K562 treated with DMSO at 1 percent for 4 hours (cell line): ENCODE results near the gene TSGA10. TPM values are rescaled to one million over a fixed set of nuclear protein-coding genes. Genes with fewer than 3 reads are reported as not detected.

ENCODE experiments used
- total RNA-seq: library from RNA; unstranded; fragments of 300-600 nt; gene quantifications from 2 replicates; pipeline ENCODE4 v1.2.3, GENCODE V29; 2022; ENCODE audit not compliant: insufficient read depth

Gene TSGA10
- total RNA-seq = 0.56 TPM in 1 of 2 replicates, not detected in the other

DNA sequence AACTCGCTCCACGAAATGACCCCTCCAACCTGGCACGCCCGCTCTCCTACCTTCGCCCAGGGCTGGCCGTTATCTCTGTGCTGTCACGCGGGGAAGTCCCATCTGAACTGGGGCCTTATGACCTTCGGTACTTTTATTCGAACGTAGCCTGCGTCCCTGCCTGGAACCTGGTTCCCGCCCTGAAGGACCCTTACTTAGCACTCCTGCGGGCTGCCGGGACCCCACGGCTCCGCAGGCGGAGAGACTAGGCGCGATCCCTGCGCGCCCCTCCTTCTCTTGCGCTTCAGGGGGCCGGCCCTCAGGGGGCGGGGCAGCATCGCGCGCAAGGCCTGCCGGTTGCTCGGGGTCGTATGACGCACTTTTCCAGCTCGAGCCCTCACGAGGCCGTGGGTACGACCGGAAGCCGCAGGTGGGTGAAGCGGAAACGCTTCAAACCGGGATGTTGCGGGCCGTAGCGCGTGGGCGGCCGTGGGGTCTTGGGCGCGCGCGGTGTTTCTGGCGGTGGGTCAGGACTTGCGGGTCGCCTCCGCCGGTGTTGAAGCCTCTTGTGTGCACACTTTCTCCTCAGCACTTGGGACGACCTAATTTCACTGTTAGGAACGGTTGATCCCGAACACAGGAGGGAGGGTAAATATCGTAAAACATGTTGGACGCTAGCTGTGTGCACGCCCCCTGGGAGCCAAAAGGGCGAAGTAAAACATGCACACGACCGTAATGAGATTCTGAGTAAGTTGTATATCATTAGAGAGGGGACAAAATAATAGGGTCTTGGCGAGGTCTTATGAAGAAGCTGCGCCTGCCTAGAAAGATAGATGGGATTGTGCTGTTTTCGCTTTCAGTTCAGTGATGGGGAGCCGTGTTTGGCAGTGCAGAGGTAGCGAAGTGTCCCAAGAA lies at the start of gene TSGA10, which contains the start of gene LIPT1:
Gene TSGA10, minus strand, starts transcription at position 300 of the 894 bp plus-strand sequence. CDS start 45,503 bp downstream, outside the sequence.
Gene LIPT1, plus strand, starts transcription at position 325 of the 894 bp plus-strand sequence. CDS start 6,991 bp downstream, outside the sequence.

GRCh38 chr2:99180755-99181623 lies 26.2 kb upstream of the TSGA10 start, which contains the start of the genes MITD1 and MRPL30:
TSS of gene MITD1 (minus strand) at chr2:99181058. CDS start at chr2:99180981, 77 bp downstream.
TSS of gene MRPL30 (plus strand) at chr2:99181184. CDS start at chr2:99186204, 5,020 bp downstream.

DNA sequence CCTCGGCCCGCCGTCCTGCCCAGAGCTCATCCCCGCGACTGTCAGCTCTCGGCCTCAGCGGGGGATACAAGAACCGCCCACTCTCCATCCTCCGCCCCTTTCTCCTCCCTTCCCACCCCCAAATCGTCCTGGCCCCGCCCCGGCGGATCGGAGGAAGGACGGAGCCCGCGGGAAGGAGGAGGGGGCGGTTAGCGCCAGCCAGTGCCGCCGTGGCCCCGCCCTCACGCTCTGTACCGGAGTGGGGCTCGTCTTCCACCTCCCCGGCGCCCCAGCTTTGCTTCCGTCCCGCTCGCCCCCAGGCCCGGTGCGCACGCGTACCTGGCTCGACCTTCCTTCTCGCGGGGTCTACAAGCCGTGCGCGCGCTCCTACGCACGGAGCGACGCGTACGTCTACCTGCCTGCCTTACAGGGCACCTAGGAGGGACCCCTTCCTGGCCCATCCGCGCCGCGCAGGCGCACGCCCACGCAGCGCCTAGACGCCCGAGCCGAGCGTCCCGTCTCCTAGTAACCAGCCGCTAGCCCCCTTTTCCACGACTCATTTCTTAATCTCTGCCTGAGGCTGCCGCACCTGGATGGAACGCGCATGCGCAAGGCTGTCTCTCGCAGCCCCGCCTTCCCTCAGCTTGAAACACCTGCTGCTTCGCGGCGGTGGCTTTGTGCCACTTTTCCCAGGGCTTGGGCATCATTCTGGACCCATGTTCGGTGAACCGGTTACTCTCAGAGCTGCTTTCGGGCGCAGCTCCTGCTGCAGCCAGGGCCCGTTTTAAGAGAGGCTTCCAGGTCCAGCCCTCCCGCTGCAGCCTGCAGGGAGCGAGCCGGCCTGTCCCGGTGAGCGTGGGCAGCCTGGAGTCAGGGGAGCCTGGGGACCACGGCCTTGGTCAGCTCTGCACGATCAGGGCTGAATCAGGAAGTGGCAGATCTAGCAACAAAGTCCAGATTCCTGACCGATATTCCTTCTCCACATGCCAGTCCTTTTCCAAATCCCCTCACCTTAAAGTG lies 13.3 kb downstream of the TSGA10 start, which contains the start of gene C2orf15:
Gene C2orf15, plus strand, starts transcription at position 598 of the 999 bp plus-strand sequence. CDS start 8,852 bp downstream, outside the sequence.

Other genes starting within 250 kb of the TSGA10 start
- gene CRACDL, start 218.7 kb downstream of the TSGA10 start, total RNA-seq = not detected in 2 replicates
- gene C2orf15, start 13.2 kb downstream of the TSGA10 start, total RNA-seq = not detected in 2 replicates
- gene LIPT1, start within 50 bp of the TSGA10 start, total RNA-seq = 2.5 and 5.9 TPM in 2 replicates
- gene MITD1, start 26.1 kb upstream of the TSGA10 start, total RNA-seq = 20.0 and 20.3 TPM in 2 replicates
- gene MRPL30, start 26.2 kb upstream of the TSGA10 start, total RNA-seq = 26.5 and 27.9 TPM in 2 replicates
- gene LYG2, start 100.7 kb upstream of the TSGA10 start, total RNA-seq = 1.3 TPM in 1 of 2 replicates, not detected in the other
- gene LYG1, start 146.3 kb upstream of the TSGA10 start, total RNA-seq = 1.8 and 2.0 TPM in 2 replicates
- 17.0 and 21.2 TPM in 2 replicates for gene TXNDC9, start 181.4 kb upstream of the TSGA10 start, total RNA-seq
- gene EIF5B, start 182.4 kb upstream of the TSGA10 start, total RNA-seq = 29.1 and 32.9 TPM in 2 replicates